Measurements from ENCODE around the gene EXOC3L4.

The EXOC3L4 gene

DNA sequence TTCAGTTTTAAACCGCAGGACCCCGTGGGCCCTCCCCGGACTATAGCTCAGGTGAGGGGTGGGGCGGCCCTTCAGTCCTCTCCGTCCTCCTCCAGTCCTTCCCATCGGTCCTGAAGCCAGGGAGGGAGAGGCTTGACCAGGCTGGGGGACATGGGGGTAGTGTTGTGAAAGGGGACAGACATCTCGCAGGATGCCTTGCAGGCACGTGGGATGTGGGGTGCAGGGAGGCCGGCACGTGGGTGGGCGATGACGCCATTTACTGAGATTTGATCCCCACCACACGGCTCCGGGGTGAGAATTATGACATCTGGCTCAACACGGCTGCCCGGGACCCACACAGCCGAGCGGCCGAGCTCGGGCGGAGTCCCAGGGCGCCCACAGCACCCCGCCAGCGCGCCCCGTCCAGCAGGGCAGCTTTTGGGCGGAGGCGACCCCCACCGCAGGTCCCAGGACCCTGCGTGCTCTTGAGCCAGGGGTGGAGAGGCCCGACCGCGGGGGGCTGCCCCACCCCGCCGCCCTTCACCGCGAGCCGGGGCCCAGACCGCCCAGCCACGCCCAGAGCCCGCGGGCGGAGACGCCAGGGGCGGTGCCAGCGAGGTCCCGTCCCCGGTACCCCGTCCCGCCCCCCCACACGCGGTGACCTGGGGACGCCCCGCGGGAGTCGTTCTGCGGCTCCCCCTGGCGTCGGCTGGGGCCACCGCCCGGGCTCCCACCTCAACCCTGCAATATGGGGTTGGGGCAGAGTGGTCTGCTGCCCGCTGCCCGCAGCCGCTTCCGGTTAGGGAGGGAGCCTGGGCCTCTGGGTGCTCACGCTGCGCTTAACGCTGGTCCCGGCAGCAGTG is 3.3 kb upstream of the EXOC3L4 start:
- DNase-seq (ENCODE audit: low spot score), result peak; percentile 79

DNA sequence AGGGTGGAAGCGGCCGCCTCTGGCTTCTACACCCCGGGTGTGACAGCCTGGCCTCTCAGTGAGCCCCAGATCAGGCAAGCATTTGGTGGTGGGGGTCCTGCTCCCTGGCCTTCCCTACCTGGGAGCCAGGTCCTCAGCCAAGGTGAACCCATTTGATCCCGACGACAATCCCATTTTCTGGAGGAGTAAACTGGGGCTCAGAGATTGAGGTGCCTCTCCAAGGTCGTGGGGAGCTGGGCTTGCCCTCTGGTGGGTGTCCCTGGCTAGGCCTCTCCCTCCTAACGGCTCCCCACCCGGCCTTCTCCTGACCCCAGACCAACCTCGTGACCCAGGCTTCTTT is 2.7 kb upstream of the EXOC3L4 start:
- no peak for DNase-seq (ENCODE audit: low spot score)

DNA sequence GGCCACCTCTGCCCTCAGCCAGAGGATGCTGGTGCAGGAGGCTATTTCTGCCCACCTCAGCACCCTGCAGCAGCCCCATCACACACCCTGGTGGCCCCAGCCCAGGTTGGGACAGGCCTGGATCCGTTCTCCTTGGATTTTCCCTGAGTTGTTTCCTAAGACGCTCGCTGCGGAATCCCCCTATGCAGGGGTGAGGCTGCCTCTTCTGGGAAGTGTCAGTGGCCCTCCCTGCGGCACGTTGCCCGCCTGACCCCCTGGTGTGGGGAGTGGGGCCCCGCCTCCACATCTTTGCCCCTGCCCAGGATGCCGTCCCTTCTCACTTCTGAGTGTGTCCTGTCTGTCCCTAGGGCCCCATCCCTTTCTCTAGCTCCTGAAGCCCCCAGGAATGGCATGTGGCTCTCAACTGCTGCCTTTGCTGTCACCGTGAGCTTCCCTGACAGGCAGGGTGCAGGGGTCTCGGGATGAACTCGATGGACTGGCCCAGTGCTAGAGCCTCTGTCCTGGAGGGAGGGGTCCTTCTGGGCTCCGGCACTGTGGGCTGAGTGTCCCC is 594 bp upstream of the EXOC3L4 start:
- DNase-seq (ENCODE audit: low spot score), result no peak

DNA sequence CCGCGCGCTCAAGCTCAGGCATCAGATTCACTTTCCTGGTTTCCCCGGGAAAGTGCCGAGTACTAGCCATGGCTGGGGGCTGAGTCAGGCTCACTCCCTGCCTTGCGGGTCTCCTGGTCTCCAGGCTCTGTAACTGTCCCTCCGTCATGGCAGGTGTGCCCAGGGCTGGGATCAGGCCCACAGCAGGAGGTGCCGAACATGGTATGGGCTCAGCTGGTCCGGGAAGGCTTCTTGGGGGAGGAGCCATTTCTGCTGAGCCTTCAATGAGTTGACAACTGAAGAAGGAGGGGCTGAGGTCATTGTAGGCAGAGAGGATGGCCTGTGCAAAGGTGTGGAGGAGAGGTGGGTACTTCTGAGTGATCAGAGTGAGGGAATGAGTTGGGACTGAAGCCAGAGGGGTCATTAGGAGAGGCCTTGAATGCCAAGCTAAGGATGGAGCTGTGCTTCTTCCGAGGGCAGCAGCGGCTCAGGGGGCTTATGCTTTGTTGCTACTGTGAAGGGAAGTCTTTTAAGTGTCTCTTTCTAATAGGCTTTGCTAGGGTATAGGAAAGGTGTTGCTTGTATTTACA is 769 bp downstream of the EXOC3L4 start:
- DNase-seq (ENCODE audit: low spot score), result no peak

DNA sequence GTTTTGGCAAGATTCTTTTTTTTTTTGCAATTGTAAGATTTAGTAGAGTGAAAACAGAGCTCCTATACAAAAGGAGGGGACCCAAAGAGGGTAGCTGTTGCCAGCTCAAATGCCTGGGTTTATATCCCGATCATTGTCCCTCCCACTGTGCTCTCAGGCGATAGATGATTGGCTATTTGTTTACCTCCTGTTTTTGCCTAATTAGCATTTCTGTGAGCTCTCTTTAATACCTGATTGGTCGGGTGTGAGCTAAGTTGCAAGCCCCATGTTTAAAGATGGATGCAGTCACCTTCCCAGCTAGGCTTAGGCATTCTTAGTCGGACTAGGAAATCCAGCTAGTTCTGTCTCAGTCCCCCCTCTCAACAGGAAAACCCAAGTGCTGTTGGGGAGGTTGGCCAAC is 1.9 kb downstream of the EXOC3L4 start:
- DNase-seq (ENCODE audit: low spot score), result no peak

DNA sequence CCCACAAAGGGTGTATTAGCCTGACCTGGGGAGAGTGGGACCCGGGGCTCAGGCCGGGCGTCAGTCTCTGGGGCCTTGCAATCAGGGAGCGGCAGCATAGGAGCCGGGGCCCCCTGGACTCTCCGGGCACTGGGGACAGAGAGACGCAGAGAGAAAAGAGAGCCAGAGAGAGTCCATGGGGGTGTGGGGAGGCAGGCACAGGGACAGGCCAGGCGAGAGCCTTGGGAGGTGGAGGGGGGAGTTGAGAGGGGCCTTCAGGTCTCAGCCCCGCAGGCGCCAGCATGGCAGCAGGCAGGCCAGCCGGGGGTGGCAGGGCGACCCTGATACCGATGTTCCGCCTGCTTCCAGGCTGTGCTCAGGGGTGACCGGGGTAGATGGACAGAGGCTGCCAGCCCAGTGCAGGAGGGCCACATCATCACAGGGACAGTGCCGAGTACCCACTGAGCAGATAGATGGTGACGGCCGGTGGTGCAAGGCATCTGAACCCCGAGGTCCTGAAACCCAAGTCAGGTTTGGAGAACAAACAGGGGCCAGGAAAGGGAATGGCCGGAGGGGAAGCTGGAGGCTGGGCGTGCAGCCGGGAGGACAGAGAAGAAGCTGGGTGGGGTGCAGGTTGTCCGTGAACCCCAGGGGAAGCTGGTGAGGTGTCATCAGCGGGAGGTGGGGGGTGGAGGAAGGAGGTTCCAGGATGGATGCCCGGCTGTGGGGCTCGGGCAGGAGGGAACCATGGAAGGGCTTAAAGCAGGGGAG is 2.9 kb downstream of the EXOC3L4 start:
- DNase-seq (ENCODE audit: low spot score), result no peak

DNA sequence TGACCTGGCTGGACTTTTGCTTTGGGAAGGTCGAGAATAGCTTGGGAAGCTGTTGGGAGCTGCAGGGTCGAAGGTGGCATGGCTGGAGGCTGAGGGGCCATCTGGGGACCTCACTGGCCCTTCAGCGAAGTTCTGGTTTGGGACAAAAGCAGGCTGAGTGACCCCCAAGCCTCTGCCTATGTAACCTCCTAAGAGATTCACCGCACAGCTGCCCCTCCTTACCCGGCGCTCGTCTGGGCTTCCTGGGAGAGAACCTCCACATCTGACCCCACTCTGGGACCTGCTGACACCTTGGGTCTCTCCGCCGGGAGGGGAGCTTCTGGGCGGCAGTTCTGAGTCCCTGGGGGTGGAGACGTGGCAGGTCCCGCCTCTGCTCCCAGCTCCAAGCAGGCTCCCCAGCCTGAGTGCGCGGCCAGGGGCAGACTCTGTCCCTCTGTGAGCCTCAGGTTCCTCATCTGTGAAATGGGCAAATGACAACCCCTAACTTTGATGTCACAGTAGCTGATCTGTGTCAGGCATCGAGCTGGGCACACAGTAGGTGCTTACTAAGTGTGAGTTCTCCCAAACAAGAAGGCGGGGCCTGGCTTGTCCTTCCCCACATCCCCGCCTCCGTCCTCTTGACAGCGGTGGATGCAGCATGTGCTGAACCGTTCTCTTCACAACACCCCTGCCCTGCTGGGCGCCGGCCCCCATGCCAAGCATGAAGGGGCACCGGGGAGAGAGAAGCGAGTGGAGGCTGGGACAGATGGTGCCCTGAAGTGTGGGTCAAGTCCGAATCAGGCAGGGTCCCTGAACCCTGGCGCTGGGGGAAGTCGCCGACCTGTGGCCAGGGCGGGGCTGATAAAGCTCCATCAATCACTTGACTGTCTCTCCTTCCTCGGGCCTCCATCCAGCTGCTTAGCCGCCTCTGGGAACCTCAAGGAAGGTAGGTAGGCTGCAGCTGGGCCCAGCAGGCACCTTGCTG is 3.8 kb downstream of the EXOC3L4 start:
- DNase-seq (ENCODE audit: low spot score), result no peak

DNA sequence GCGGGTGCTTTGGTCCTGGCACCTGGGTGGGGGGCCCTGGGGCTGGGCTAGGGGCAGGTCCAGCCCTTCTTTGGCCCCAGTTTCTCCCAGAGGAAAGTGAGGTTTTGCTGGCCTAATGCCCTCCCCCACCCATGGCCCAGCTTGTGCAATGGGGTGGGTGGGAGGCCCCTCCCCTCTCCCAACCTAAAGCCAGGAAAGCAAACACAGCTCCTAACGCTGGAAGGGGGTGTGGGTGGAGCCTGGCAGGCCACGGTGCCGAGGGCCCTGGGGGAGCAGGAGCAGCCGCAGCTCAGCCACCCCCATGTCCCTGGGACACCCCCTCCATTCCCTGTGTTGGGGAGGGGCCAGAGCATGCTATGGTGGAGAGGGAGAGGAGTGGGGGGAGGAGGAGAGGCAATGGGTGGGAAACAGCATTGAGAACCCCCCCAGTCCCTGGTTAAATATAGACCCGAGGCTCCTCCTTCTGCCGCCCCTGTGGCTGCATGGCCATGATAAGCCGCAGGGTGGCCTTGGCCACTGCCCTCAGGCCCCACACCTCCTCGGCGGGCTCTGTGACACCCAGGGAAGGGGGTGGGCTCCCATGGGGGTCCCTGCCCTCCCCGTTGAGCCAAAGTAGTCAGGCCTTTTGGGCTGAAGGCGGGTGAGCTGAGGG is 4.7 kb downstream of the EXOC3L4 start:
- DNase-seq (ENCODE audit: low spot score), result no peak

DNA sequence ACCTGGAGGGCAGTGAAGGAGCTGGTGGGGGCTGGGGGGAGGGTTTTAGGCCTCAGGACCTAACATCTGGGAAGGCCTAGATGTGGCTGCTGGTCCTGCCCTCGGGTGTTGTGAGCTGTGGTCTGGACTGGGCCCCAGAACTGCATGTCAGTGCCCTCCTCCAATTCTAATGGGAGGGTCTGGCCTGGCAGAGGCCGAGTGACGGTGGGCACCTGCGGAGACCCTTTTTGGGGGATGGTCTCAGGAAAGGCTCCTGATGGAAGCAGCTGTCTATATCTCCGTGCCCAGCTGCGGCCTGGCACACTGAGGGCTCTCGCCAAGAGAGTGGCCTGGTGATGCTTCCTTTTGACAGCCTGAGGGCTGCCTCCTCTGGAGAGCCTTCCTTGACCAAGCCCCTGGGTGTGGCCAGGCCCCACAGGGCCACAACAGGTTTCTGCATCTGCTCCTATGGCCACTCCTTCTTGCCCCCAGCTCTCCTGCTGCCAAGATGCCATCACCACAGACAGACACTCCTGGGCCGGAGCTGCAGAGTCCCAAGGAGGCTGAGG is 5.3 kb downstream of the EXOC3L4 start:
- DNase-seq (ENCODE audit: low spot score), result no peak

DNA sequence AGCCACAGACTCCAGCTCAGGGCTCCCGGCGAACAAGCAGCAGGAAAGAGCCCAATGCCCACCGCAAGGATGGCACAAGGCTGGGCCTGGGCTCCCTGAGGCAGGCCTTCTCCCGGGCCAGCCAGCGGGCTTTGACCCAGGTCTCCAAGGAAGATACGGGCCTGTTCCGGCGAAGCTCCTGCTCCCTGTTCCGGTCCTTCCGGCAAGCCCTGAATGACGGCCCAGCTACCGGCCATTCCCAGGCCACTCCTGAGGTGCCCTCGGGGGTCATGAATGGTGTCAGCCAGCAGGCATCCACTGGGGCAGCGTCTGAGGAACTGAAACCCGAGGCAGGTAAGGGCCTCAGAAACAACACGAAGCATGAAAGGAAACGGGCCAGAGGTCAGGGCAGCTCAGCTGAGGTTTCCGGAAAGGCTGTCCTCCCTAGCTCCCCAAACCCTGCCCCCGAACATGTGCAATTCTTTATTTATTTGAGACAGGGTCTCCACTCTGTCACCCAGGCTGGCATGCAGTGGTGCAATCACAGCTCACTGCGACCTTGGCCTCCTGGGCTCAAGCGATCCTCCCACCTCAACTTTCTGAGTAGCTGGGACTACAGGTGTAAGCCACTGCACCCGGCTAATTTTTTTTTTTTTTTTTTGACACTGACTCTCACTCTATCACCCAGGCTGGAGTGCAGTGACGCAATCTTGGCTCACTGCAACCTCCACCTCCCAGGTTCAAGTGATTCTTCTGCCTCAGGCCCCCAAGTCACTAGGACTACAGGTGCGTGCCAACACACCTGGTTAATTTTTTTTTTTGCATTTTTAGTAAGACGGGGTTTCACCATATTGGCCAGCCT is 6.0 kb downstream of the EXOC3L4 start:
- no peak for DNase-seq (ENCODE audit: low spot score)

DNA sequence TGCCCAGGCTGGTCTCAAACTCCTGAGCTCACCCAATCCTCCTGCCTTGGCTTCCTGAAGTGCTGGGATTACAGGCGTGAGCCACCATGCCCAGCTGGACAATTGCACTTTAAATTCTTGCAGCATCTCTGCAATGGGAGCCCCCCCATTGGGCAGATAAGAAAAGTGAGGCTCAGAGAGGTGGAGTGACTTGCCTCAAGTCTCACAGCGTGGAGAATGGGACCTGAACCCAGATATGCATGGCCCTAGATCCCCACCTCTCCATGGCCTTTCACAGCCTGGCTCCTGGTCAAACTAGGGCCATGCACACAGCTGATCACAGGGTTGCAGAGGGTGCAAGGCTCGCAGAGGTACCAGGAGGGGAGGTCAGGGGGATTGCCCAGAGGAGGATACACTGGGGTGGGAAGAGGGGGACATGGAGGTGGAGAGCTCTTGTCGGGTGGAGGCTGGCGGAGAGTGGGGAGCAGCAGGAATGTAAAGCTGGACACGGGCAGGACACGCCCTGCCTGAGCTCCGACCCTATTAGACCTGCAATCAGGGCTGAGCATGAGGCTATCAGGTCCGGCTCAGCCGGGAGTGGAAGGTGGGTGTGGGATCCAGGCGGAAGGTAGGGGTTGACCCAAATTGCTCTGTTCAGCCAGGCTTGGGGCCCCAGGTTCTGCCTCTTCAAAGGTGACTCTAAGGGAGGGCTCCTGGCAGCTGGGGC is 6.9 kb downstream of the EXOC3L4 start:
- no peak for DNase-seq (ENCODE audit: low spot score)

DNA sequence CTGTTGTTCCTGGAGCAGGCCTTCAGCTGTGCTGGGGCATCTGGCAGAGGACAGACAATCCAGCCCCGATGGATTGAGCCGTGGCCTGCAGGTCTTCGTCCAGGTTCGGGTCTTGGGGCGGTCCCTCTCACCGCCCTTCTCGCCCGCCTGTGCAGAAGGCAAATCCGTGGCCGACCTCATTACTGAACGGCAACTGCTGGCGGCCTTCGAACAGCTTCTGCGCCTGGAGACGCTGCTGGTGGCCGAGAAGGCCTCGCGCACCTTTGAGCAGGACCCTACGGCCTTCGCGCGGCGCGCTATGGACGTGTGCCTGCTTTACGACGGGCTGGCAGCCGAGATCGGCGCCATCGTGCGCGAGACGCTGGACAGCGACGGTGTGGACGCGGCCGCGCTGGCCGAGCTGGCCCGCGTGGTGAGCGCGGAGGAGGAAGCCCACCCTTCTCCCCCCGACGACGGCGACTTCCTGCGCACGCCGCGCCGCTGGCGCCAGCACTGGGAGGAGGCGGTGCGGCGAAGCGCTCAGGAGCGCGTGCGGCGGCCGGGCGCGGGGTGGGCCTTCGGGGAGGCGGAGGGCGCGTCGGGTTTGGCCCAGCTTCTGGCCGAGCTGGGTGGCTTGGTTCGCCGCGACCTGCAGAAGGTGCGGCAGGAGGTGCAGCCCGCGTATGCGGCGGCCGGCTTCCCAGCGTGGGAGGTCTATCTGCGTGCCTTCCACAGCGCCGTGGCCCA is 7.6 kb downstream of the EXOC3L4 start:
- no peak for DNase-seq (ENCODE audit: low spot score)

DNA sequence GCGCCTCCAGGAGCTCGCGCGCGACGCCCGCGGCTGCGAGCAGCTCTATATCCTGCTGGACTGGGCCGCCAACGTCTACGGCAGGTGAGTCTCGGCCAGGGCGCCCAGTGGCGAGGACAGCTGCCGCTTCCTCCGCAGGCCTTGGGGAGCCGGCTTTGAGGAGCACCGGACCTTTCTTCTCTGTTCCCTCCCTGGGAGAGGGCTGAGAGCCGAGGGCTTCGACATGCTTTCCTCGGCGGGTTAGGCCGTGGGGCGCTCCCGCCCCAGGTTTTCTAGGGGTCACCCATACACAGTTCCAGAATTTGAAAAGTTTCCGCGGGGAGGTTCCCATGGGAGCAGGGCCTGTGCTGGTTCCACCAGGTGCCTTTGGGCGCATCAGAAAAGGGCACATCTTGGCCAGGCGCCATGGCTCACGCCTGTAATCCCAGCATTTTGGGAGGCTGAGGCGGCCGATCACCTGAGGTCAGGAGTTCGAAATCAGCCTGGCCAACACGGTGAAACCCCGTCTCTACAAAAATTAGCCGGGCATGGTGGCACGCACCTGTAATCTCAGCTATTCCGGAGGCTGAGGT is 8.2 kb downstream of the EXOC3L4 start:
- no peak for DNase-seq (ENCODE audit: low spot score)

DNA sequence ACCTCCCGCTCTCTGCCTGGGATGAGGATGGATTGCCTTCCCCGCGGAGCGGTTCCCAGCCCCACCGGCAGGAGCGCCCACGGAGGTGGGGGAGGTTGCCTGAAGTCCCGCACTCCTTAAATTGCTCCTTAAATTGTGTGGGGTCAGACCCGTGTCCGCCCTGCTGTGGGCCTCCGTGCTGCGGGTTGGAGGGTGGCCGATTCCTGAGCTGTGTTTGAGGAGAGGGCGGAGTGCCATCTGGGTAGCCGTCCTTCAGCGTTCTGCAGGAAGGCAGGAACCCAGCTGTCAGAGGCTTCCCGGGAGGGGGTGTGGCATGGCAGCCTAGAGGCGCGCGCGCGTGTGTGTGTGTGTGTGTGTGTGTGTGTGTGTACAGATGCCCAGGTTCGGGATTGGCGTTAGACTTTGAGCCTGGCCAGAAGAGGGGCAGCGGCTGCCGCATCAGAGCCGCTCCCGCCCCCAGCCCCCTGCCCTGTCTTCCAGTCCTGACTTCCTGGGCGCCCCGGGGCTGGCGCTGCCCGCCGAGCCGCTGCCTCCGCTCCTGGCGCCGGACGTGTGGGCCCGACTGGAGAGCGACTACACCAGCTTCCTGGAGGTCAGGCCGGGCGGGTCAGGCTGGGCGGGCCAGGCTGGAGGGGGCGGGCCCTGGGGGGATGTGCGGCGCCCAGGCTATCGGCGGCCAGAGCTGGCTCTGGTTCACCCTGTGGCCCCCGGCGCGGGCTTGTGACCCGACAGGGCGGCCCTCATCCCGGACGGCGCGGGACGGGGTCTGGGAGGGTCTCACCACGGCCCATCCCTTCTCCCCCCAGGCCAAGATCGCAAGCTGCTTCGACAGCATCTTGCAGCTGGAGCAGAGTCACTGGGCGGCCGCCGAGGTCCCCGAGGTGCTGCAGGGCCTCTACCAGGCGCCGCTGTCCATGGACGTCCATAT is 9.2 kb downstream of the EXOC3L4 start:
- peak; percentile 77 for DNase-seq (ENCODE audit: low spot score)

DNA sequence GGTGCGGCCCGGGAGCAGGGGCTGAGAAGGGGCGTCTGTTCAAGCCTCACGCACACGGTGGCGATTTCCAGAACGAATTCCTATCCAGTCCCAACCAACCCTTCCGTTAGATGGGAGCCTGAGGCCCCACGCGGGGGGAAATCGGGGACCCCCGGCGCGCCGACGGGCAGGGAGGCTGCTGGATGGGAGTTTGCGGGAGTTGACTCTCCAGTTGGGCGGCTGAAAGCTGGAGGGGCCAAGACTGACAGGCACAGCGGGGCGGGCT is 9.8 kb downstream of the EXOC3L4 start:
- DNase-seq (ENCODE audit: low spot score), result no peak

DNA sequence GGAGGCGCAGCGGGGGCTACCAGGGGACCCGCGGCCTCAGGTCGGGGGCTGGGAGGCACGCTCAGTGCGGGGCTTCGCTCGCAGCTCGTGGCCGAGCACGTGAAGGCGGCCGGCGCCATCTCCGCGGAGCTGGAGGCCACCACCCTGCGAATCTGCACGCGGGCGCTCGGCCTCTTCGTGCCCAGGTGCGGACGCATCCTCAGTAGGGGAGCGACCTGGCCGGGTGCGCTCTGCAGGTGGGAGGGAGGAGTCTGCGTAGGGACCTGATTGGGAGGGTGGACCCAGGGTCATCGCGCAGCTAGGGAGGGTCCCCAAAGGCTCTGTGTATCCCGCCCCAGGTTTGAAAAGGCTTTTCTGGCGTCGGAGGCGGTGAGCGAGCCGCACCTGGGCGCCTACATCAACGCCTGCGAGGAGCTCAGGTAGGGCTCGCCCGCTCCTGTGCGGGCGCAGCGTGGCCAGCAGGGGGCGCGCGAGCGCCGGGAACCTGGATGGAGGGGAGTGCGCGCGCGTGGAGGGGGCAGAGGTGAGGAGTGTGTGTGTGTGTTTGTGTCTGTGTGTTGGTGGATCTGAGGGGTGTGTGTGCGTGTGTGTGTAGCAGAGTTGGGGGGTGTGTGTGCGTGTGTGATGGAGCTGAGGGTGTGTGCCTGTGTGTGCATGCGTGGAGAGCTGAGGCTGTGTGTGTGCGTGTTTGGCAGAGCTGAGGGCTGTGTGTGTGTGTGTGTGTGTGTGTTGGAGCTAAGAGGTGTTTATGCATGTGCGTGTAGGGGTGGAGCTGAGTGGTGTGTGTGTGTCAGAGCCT is 10.3 kb downstream of the EXOC3L4 start:
- peak; percentile 75 for DNase-seq (ENCODE audit: low spot score)
